HG02610 (cell line): ENCODE data around the gene PFKL.
"Not testable (repeated sequence)": the region's sequence is repeated elsewhere in the genome, so short reads cannot be mapped to it uniquely, and the experiment has no call there.

Experiments
- ATAC-seq: cut with Tn5 transposase; IDR thresholded peaks from one replicate; pipeline ENCODE4 v1.9.1; 2021; ENCODE audit warnings: mild to moderate bottlenecking, moderate library complexity; ENCODE audit not compliant: unreplicated experiment

PFKL gene

GRCh38 chr21:44354775-44355771 is 55.2 kb downstream of the PFKL start:
- no peak for ATAC-seq

GRCh38 chr21:44356160-44356559 is 56.3 kb downstream of the PFKL start:
- no peak for ATAC-seq

- no peak for ATAC-seq
Measured at GRCh38 chr21:44356636-44357035, 56.8 kb downstream of the PFKL start.

- no peak for ATAC-seq
Measured at GRCh38 chr21:44357064-44357837, 57.4 kb downstream of the PFKL start.

GRCh38 chr21:44359396-44359795 is 59.5 kb downstream of the PFKL start:
- no peak for ATAC-seq

GRCh38 chr21:44360159-44360558 is 60.3 kb downstream of the PFKL start:
- ATAC-seq = no peak

GRCh38 chr21:44361903-44362302 is 62.0 kb downstream of the PFKL start:
- ATAC-seq = not testable (repeated sequence)

- ATAC-seq = no peak
Measured at GRCh38 chr21:44363278-44363677, 63.4 kb downstream of the PFKL start.

- no peak for ATAC-seq
Measured at GRCh38 chr21:44364151-44365053, 64.5 kb downstream of the PFKL start.

- ATAC-seq = no peak
Measured at GRCh38 chr21:44365251-44365966, 65.6 kb downstream of the PFKL start.

GRCh38 chr21:44365967-44366585 is 66.2 kb downstream of the PFKL start:
- no peak for ATAC-seq

- ATAC-seq = no peak
Measured at GRCh38 chr21:44366586-44367211, 66.8 kb downstream of the PFKL start.

- no peak for ATAC-seq
Measured at GRCh38 chr21:44368711-44369446, 69.0 kb downstream of the PFKL start.

GRCh38 chr21:44370027-44370735 is 70.3 kb downstream of the PFKL start:
- no peak for ATAC-seq

- no peak for ATAC-seq
Measured at GRCh38 chr21:44370786-44371410, 71.0 kb downstream of the PFKL start.

- ATAC-seq = no peak
Measured at GRCh38 chr21:44371596-44371995, 71.7 kb downstream of the PFKL start.

- ATAC-seq = no peak
Measured at GRCh38 chr21:44372616-44373015, 72.8 kb downstream of the PFKL start.
